NCI-H187 (cell line): ENCODE results near the gene CACNB3.

Source experiments
- DNase-seq, 2 experiments: peaks; one replicate each; lab custom pipeline; 2025; lab: John Stamatoyannopoulos, UW

Gene CACNB3

DNA sequence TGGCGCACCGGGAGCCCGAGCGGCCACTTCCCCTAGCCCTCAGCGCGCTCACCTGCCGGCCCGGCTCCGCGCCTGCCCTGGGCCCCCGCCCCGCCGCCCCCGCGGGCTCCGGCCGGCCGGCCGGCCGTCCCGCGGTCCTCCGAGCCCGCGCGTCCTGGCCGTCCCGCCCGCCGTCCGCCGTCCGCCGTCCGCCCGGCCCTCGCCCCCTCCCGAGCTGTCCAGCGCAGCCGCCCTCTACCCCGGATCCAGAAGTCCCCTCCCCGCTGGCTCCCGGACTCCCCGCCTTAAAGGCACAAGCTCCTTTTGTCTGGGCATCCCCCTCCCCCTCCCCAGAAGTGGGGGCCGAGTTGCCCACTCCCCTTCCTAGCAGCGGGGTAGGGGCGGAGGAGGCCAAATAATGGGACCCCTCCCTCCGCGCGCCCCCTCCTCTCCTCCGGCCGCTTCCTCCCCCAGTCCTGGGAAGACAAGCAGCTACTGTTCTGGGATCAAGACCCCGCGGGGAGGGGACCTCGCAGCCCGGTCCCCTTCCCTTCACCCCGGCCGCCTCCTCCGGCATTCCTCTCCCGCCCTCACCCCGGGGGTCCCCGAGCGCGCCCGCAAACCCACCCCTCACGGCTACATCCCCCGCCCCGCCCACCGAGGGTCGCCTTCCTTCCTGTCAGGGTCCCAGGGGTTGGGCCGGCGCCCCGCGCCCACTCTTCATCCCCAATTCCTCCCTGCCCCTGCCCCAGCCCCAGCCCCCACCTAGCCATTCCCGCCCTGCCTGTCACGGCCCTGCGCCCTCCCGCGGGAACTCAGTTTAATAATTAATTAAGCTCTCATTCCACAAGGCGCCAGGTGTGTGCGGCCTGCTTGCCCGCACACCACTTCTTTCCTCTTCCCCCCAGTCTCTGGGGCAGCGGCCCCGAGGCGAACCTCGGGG, 29.2 kb upstream of the CACNB3 start, which contains the start of gene ADCY6:
Gene ADCY6 (minus strand): TSS at position 236 of the 922 bp plus-strand sequence. CDS start 5,655 bp downstream, outside the sequence.
- DNase-seq, result peak in 1 of 2 experiments; percentile 27

GRCh38 chr12:48789858-48790326, 28.4 kb upstream of the CACNB3 start:
- no peak for DNase-seq

DNA sequence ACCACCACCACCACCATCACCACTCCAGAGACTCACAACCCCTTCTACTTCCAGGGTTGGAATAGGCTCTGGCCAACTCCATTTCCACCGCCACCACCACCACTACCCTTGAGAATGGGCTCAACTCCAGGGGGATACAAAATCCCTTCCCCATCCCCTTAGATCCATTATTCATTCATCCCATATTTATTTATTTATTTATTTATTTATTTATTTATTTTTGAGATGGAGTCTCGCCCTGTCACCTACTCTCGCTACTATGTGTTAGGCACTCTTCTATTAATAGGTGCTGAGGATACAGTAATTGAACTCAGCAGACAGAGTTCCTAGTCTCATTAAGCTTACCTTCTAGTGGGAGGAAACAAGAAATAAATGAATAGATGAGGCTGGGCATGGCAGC, 24.6 kb upstream of the CACNB3 start:
- no peak for DNase-seq

DNA sequence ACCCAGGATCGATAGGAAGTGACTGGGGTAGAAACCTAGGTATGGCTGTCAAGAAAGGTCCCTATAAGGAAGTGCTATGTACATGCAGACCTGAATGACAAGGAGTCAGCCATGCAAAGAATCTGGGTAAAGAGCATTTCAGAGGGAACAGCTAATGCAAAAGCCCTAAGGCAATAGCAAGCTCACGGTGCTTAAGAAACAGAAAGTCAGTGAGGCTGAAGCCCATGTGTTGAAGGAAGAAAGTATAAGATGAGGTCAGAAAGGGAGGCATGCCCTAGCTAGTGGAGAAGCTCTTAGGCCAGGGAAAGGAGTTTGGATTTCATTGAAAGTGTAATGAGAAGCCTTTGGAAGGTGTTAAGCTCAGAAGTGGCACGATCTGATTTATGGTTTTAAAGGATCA, 23.4 kb upstream of the CACNB3 start:
- peak in 1 of 2 experiments; percentile 55 for DNase-seq

GRCh38 chr12:48795550-48796455, 22.5 kb upstream of the CACNB3 start:
- peak; percentile 64 to 70 for DNase-seq

GRCh38 chr12:48796976-48797375, 21.3 kb upstream of the CACNB3 start:
- DNase-seq, result no peak

- DNase-seq, result no peak
These were observed 17.8 kb upstream of the CACNB3 start for GRCh38 chr12:48800457-48800856.

GRCh38 chr12:48800971-48801370, 17.3 kb upstream of the CACNB3 start:
- DNase-seq, result no peak

DNA sequence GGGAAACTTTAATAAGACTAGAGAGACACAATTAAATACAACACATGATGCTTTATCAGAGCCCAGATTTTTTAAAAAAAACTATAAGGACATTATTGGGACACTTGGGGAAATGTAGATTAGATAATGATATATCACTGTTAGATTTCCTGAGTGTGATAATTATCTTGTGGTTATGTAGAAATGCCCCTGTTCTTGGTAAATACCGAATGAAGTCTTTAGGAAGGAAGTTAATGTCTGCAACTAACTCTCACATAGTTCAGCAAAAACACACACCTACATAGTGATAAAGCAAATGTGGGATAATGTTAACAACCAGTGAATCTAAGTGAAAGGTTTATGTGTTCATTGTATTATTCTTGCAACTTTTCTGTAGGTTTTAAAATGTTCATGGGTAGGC, 14.6 kb upstream of the CACNB3 start:
- no peak for DNase-seq

GRCh38 chr12:48807981-48808380, 10.3 kb upstream of the CACNB3 start:
- DNase-seq, result no peak

DNA sequence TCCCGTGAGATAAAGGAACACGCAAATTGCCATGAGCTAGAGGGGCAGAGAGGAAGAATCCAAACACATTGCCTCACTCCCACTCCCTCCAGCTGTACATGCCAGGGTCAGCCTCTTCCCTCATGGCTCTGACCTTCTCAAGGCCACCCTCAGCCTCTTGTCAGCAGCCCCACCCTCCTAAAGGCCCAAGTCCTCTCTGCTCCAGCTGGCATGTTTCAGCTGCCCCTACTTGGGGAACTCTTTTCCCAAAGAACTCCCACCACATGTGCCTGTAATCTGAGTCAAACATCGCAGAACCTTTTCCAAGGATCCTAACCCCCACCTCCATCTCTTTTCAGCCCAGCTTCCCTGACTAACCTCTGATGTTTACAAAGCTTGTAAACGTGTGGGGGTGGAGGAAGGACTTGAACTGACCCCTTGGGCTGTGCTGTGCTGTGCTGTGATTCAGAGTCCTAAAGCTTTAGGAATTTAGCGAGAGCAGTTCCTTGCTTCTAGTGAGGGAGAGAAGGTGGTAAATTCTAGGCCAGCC, 7.3 kb upstream of the CACNB3 start:
- no peak for DNase-seq

DNA sequence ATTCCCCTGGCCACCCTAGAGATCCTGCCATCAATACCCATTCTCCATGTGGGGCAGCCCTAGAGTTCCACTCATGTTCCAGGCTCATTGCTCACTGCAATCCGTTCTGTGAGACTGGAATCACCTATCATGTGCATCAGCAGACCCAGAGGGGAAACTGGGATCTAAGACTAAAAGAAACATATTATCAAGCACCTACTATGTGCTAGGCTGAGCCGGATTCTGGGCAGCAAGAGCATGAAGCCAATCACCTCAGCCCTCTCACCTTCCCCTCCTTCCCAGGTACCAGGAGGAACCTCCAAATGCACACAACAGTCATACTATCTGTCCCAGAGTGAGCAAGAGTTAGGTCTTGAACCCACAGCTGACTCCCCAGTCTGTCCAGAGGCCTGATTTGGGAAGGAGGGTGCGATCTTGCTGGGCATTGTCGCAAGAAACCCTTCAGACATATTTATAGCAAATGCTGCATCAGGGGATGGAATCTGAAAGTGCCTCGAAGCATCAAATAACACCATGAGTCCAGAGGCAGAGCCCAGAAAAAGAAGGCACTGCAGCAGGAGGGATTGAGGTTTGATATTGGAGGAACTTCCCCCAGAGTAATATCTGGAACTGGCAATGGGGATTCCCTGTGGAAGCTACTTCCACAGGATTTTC, 6.7 kb upstream of the CACNB3 start:
- DNase-seq, result no peak

DNA sequence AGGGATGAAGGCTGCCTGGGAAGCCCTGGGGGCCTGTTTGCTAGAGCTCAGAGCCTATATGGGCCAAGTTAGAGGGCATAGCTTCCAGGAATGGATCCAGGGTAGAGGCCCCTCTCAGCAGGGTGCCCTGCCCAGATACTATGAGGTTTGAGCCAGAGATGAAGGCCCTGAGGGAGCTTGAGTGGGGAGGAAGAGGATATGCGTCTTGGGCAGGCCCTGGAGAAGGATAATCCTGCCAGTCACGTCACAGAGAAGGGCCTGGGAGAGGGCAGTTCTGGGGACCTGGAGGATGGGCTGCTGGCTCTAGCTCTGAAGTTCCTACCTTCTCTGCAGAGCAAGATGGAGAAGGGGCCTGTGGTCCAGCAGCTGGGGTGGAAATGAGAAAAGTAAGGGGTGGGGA, 5.9 kb upstream of the CACNB3 start:
- no peak for DNase-seq

DNA sequence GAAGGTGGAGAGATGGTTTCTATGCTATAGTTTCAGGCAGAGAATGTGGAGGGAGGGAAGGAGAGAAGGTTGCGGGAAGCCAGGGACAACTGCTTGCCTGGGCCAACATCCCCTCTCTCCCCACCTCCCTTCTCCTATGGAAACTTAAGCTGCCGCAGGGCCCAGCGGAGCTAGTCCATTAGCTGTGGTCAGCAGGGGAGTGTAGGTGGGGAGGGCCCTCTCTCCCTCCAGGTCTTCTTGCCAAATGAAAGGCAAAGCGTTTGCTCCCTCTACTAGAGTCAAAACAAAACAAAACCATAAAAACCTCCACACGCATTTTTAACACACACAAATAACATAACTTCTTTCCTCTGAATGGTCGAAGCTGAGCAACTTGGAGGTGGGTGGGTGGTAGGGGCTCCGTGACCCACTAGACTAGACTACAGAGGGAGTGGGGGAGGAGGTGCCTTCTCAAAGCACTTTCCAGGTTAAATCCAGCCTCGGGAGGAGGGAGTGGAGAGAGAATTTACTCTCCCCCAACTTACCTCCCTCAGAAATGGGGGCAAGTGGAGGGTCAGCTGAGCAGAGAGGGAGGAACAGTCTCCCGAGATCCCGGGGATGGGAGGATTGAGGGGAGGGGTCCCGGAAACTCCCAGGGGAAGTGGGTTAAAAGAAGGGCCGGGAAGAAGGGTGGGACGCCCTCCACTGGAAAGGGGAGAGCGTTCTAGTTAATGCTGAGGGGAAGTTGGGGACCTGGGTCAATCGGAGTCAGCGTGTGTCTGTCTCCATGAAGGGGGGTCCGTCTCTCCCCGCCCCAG, 4.6 kb upstream of the CACNB3 start:
- no peak for DNase-seq

GRCh38 chr12:48814262-48815125, 3.8 kb upstream of the CACNB3 start:
- peak; percentile 55 to 72 for DNase-seq

DNA sequence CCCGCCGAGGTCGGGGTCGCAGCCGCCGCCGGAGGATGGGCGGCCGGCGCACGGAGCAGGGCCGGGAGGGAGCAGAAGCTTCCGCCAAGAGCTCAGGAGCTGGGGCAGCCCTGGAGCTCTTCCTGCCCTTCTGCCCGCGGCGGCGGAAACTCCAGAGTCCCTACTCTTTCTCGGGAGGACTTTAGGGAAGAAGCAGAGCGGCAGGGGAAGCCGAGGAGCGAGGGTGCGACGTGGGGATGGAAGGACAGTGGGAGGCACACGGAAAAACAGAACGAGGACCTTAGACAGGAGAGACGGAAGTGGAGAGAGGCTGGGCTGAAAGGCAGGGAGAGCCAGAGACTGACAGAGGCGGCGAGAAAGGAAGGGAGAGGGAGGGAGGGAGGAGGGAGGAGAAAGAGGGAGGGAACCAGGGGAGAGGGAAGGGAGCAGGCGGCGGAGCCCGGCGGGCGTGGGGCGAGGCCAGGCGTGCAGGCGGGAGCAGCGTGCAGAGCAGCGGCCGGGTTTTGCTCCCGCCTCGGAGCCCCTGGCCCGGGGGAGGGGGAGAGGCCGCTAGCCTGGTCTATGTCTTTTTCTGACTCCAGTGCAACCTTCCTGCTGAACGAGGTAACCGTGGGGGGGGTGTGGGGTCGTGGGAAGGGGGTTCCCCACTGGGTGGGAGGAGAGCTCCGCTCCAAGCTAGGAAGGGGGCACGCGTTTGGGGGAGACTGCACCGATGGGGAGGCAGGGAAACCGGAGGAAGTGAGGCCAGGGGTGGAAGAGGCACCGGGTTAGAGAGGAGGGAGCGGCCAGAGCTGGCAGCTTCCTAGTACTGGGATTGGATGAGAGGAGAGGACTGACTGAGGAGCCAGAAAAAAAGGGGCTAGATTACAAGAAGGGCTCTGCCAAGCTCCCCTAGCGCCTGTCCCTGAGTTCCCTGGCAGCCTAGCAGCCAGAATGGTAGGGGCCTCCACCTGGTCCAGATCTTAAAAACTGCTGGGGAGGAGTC, 2.9 kb upstream of the CACNB3 start:
- DNase-seq, result peak; percentile 80 to 84

DNA sequence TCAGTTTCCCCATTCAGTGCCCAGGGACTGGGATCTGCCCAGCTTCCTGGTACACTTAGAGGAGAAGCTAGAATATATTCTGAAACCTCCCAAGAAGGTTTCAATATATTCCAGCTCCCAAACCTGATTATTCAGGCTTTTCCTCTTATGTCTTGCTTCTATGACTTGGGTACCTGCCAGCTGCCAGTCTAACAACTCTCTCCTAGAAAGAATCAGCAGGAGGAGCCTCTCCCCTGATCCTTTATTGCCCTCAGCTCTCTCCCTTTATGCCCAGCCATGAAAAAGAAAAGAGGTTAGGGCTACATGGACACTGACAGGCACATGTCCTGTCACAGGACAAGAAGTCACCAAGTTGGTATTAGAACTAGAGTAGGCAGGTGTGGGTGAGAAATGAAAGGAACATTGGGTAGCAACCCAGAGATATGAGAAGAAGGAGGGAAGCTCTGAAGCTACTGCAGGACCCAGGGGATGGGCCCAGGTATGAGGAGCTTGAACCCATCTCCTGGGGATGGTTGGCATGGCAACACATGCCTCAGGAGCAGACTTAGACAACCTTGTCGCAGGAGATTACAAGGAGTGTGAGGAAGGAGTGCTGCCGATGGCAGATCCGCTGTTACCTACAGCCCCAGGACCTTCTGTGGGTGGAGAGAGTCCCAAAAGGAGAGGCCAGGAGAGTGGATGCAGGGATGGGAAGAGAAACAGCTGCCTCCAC, 2.0 kb upstream of the CACNB3 start:
- DNase-seq, result no peak
